Neural cell (in vitro differentiated cells): Measurements from ENCODE around the gene PDE2A.

Source experiments
- SMC3 ChIP-seq: fragments of 450-650 bp; conservative IDR thresholded peaks from 2 replicates; pipeline ENCODE4 v1.6.1; 2014; ENCODE audit warnings: antibody characterized with exemption, mild to moderate bottlenecking, moderate library complexity; ENCODE audit not compliant: poor library complexity
- TAF1 ChIP-seq: IDR thresholded peaks from 2 replicates; pipeline ENCODE4 v1.6.1; 2012; ENCODE audit warnings: low read depth

DNA sequence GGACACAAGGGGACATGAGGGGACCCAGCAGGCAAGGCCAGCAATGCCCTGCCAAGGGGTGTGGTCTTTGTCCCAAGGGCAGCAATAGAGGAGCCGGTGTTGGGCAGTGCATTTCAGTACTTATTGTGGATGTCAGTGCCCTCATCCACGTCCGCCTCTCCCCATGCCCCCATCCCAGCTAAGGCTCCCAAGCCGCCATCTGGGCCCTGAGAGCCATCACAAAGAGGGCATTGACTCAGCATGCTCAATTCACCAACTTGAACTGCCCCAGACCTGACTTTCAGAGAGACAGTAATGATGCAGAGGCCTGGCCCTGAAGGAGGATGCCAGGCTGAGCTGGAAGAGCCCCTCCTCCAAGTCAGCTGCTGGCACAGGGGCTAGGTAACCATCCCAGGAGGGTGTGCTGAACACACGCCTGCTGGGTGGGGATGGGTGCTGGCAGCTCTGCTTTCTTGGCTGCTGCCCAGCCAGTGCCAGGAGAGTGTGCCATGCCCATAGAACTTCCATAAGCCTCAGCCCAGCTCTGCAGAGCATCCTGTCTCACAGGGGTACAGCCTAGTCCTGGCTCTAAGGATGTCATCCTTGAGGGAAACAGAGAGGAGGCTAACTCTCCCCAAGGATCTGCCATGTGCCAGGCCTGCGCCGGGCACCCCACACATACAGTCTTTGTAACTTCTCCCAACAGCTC is 46.5 kb downstream of the PDE2A start:
- TF ChIP-seq TAF1 (no peak), SMC3 (no peak)
